ENCODE data around the gene KLHDC7B. TPM values are rescaled to one million over a fixed set of nuclear protein-coding genes. Genes with fewer than 3 reads are reported as not detected.

KLHDC7B gene
- total and polyA plus RNA-seq, 2 of the 13 experiments (the other 11 are each of a cell fraction or from before 2014, with no cell fraction given), result 0.11 TPM; not detected in 1

DNA sequence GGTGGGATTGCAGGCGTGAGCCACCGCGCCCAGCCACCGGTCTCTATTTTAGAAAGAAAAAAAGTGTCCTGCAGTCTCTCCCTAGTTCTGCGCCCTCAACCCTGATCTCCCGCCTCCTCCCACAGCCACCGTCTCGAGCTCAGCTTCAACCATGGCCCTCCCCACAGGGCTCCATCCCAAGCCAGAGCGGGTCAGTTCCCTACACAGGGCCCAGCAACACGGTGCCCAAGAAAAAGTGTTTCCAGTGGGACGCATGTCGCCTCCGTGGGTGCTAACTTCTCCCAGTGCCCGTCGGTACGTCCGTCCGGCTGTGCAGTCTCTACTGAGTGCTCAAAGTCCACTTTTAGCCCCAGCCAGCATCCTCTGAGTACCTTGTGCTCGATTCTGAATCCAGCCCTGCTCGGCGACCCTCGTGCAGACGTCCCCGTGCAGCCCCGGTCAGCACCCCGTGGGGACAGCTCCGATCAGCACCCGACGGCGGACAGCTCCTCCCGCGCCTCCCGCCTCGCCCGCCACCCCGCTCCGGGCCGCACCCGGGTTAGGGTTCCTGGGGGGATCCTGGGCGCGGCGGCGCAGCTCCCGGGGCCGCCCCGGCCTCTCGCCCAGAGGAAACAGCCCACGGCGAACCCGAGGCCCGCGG, 54.2 kb downstream of the KLHDC7B start (continued):
- TF ChIP-seq RELA (CRISPR knock-in tag; IDR thresholded peaks at IDR 0.05) (peak; percentile 93; the same call in 1 of the 2 replicates), THYN1 (CRISPR knock-in tag; IDR thresholded peaks at IDR 0.05; ENCODE audit: borderline replicate concordance, low read depth) (no peak), NAIF1 (CRISPR knock-in tag; IDR thresholded peaks at IDR 0.05; ENCODE audit: borderline replicate concordance) (peak; percentile 72; the same call in 1 of the 2 replicates), NR2F1 (CRISPR knock-in tag; IDR thresholded peaks at IDR 0.05) (peak in 1 of 2 experiments; percentile 33; a peak in 1 of 4 replicates), DMAP1 (CRISPR knock-in tag; IDR thresholded peaks at IDR 0.05) (peak; percentile 50; the same call in 1 of the 2 replicates), ZNF589 (CRISPR knock-in tag; conservative IDR thresholded peaks at IDR 0.05) (peak; percentile 100), ZNF883 (CRISPR knock-in tag; IDR thresholded peaks at IDR 0.05; ENCODE audit: not compliant biosample characterization) (peak; percentile 99), TBL1XR1 (IDR thresholded peaks at IDR 0.05; ENCODE audit: borderline replicate concordance, low read length, partially characterized antibody) (no peak), FOXA3 (CRISPR knock-in tag; IDR thresholded peaks at IDR 0.05) (peak; percentile 75), SMAD1 (CRISPR knock-in tag; IDR thresholded peaks at IDR 0.05; ENCODE audit: borderline replicate concordance, low read depth) (no peak), ZNF563 (CRISPR knock-in tag; IDR thresholded peaks at IDR 0.05) (peak; percentile 99), ARHGAP35 (CRISPR knock-in tag; IDR thresholded peaks at IDR 0.05; ENCODE audit: borderline replicate concordance) (peak; percentile 99), ZNF343 (CRISPR knock-in tag; IDR thresholded peaks at IDR 0.05) (peak; percentile 77; the same call in 1 of the 2 replicates), SMAD3 (CRISPR knock-in tag; IDR thresholded peaks at IDR 0.05) (peak; percentile 99), ZNF101 (CRISPR knock-in tag; IDR thresholded peaks at IDR 0.05; ENCODE audit: borderline replicate concordance, low read depth) (0 out of 2 replicates have a peak, but pooled peaks have one; percentile 41), AKAP8 (CRISPR knock-in tag; IDR thresholded peaks at IDR 0.05) (peak; percentile 85), ZNF331 (CRISPR knock-in tag; IDR thresholded peaks at IDR 0.05) (peak; percentile 98), ATF1 (CRISPR knock-in tag; IDR thresholded peaks at IDR 0.05) (no peak), PRPF4 (IDR thresholded peaks at IDR 0.05; ENCODE audit: low read depth, low read length, poor library complexity, severe bottlenecking) (no peak)
- TF ChIP-seq, protein P1, sequence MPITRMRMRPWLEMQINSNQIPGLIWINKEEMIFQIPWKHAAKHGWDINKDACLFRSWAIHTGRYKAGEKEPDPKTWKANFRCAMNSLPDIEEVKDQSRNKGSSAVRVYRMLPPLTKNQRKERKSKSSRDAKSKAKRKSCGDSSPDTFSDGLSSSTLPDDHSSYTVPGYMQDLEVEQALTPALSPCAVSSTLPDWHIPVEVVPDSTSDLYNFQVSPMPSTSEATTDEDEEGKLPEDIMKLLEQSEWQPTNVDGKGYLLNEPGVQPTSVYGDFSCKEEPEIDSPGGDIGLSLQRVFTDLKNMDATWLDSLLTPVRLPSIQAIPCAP (CRISPR knock-in tag; IDR thresholded peaks at IDR 0.05; ENCODE audit: low read depth), result peak; percentile 91
- TF ChIP-seq, protein P2, sequence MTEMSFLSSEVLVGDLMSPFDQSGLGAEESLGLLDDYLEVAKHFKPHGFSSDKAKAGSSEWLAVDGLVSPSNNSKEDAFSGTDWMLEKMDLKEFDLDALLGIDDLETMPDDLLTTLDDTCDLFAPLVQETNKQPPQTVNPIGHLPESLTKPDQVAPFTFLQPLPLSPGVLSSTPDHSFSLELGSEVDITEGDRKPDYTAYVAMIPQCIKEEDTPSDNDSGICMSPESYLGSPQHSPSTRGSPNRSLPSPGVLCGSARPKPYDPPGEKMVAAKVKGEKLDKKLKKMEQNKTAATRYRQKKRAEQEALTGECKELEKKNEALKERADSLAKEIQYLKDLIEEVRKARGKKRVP (CRISPR knock-in tag; IDR thresholded peaks at IDR 0.05), result peak in 1 of 2 experiments; percentile 82; a peak in 2 of 4 replicates
- TF ChIP-seq, protein P3, sequence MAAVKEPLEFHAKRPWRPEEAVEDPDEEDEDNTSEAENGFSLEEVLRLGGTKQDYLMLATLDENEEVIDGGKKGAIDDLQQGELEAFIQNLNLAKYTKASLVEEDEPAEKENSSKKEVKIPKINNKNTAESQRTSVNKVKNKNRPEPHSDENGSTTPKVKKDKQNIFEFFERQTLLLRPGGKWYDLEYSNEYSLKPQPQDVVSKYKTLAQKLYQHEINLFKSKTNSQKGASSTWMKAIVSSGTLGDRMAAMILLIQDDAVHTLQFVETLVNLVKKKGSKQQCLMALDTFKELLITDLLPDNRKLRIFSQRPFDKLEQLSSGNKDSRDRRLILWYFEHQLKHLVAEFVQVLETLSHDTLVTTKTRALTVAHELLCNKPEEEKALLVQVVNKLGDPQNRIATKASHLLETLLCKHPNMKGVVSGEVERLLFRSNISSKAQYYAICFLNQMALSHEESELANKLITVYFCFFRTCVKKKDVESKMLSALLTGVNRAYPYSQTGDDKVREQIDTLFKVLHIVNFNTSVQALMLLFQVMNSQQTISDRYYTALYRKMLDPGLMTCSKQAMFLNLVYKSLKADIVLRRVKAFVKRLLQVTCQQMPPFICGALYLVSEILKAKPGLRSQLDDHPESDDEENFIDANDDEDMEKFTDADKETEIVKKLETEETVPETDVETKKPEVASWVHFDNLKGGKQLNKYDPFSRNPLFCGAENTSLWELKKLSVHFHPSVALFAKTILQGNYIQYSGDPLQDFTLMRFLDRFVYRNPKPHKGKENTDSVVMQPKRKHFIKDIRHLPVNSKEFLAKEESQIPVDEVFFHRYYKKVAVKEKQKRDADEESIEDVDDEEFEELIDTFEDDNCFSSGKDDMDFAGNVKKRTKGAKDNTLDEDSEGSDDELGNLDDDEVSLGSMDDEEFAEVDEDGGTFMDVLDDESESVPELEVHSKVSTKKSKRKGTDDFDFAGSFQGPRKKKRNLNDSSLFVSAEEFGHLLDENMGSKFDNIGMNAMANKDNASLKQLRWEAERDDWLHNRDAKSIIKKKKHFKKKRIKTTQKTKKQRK (IDR thresholded peaks at IDR 0.05; ENCODE audit: low read length), result no peak
- TF ChIP-seq, protein P4, sequence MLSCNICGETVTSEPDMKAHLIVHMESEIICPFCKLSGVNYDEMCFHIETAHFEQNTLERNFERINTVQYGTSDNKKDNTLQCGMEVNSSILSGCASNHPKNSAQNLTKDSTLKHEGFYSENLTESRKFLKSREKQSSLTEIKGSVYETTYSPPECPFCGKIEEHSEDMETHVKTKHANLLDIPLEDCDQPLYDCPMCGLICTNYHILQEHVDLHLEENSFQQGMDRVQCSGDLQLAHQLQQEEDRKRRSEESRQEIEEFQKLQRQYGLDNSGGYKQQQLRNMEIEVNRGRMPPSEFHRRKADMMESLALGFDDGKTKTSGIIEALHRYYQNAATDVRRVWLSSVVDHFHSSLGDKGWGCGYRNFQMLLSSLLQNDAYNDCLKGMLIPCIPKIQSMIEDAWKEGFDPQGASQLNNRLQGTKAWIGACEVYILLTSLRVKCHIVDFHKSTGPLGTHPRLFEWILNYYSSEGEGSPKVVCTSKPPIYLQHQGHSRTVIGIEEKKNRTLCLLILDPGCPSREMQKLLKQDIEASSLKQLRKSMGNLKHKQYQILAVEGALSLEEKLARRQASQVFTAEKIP (CRISPR knock-in tag; IDR thresholded peaks at IDR 0.05; ENCODE audit: borderline replicate concordance), result no peak
